GM21423 (cell line): ENCODE measurements around the gene HECTD1.
A peak's percentile ranks its signal among the peaks of the same experiment; 100 is the strongest.

ENCODE experiments used
- ATAC-seq: cut with Tn5 transposase; IDR thresholded peaks from one replicate; pipeline ENCODE4 v1.9.1; 2021; ENCODE audit warnings: mild to moderate bottlenecking, moderate library complexity; ENCODE audit not compliant: unreplicated experiment

Gene HECTD1

GRCh38 chr14:31161274-31161673 lies 46.3 kb downstream of the HECTD1 start:
- no peak for ATAC-seq

- ATAC-seq, result no peak
These were observed 47.8 kb downstream of the HECTD1 start for GRCh38 chr14:31159682-31160296.

- no peak for ATAC-seq
These were observed 52.6 kb downstream of the HECTD1 start for GRCh38 chr14:31154956-31155355.

- ATAC-seq, result no peak
These were observed 65.0 kb downstream of the HECTD1 start for GRCh38 chr14:31142455-31143087.

GRCh38 chr14:31139301-31139847 lies 68.2 kb downstream of the HECTD1 start:
- ATAC-seq, result no peak

- ATAC-seq, result no peak
These were observed 69.3 kb downstream of the HECTD1 start for GRCh38 chr14:31138301-31138700.

- no peak for ATAC-seq
These were observed 70.2 kb downstream of the HECTD1 start for GRCh38 chr14:31137214-31137889.

GRCh38 chr14:31133133-31133532 lies 74.5 kb downstream of the HECTD1 start:
- ATAC-seq, result no peak

- ATAC-seq, result no peak
These were observed 78.7 kb downstream of the HECTD1 start for GRCh38 chr14:31128601-31129526.

GRCh38 chr14:31127690-31128089 lies 79.9 kb downstream of the HECTD1 start:
- peak; percentile 81 for ATAC-seq

GRCh38 chr14:31126680-31127079 lies 80.9 kb downstream of the HECTD1 start:
- no peak for ATAC-seq

- no peak for ATAC-seq
These were observed 82.4 kb downstream of the HECTD1 start for GRCh38 chr14:31125231-31125630.

GRCh38 chr14:31124197-31124596 lies 83.4 kb downstream of the HECTD1 start:
- ATAC-seq, result no peak

GRCh38 chr14:31122921-31123320 lies 84.7 kb downstream of the HECTD1 start:
- no peak for ATAC-seq

- ATAC-seq, result no peak
These were observed 85.4 kb downstream of the HECTD1 start for GRCh38 chr14:31122098-31122611.

- ATAC-seq, result no peak
These were observed 88.7 kb downstream of the HECTD1 start for GRCh38 chr14:31118892-31119291.

- no peak for ATAC-seq
These were observed 93.8 kb downstream of the HECTD1 start for GRCh38 chr14:31113794-31114193.

GRCh38 chr14:31110872-31111271 lies 96.7 kb downstream of the HECTD1 start:
- ATAC-seq, result no peak

GRCh38 chr14:31109257-31109656 lies 98.3 kb downstream of the HECTD1 start:
- no peak for ATAC-seq

- ATAC-seq, result no peak
These were observed 100.8 kb downstream of the HECTD1 start for GRCh38 chr14:31106768-31107167.

- no peak for ATAC-seq
These were observed 110.5 kb downstream of the HECTD1 start for GRCh38 chr14:31097081-31097480.
